WTC11 (cell line): ENCODE results near the gene RNF6.

ENCODE experiments used
- AFF4 ChIP-seq: sonication (generic); formaldehyde crosslinking; IDR thresholded peaks from 2 replicates; pipeline ENCODE4 v1.8.1; 2023; ENCODE audit warnings: mild to moderate bottlenecking, missing genetic modification reagents, borderline replicate concordance
- CTCF ChIP-seq: fragments of 200-600 bp; IDR thresholded peaks from 2 replicates; pipeline ENCODE4 v1.8.0; 2022; ENCODE audit warnings: antibody characterized with exemption
- FOXP4 ChIP-seq: sonication (generic); formaldehyde crosslinking; IDR thresholded peaks from 2 replicates; pipeline ENCODE4 v1.8.0; 2022; ENCODE audit warnings: mild to moderate bottlenecking, missing genetic modification reagents
- HMGXB4 ChIP-seq: sonication (generic); formaldehyde crosslinking; IDR thresholded peaks from 2 replicates; pipeline ENCODE4 v1.8.1; 2023; ENCODE audit warnings: mild to moderate bottlenecking, moderate library complexity, missing genetic modification reagents
- IRF2 ChIP-seq: sonication (generic); formaldehyde crosslinking; IDR thresholded peaks from 2 replicates; pipeline ENCODE4 v1.8.0; 2022; ENCODE audit warnings: low read depth, missing genetic modification reagents, borderline replicate concordance
- SP1 ChIP-seq: sonication (generic); formaldehyde crosslinking; conservative IDR thresholded peaks from 2 replicates; pipeline ENCODE4 v1.8.1; 2022; ENCODE audit warnings: missing genetic modification reagents
- TEAD4 ChIP-seq: sonication (generic); formaldehyde crosslinking; IDR thresholded peaks from 2 replicates; pipeline ENCODE4 v1.8.0; 2022; ENCODE audit warnings: mild to moderate bottlenecking, missing genetic modification reagents

- TF ChIP-seq CTCF (0 out of 2 replicates have a peak, but pooled peaks have one; percentile 17), SP1 (CRISPR knock-in tag) (peak; percentile 73), AFF4 (no peak), FOXP4 (CRISPR knock-in tag) (peak; percentile 87), HMGXB4 (CRISPR knock-in tag) (peak; percentile 80), IRF2 (no peak), TEAD4 (CRISPR knock-in tag) (0 out of 2 replicates have a peak, but pooled peaks have one; percentile 11)
Measured at GRCh38 chr13:26186118-26186870, 35.8 kb downstream of the RNF6 start.
